ENCODE measurements around the gene WWOX.
A peak's percentile ranks its signal among the peaks of the same experiment; 100 is the strongest.

Gene WWOX

GRCh38 chr16:78679546-78679945 lies 580.1 kb downstream of the WWOX start:
- no peak for DNase-seq (ENCODE audit: low read depth in 2 of 2)
- no peak for TF ChIP-seq CTCF (IDR thresholded peaks at IDR 0.05; ENCODE audit: low read depth, low read length)
- no peak overlapping the region for H3K4me3 ChIP-seq (replicated peaks in 1 of 2; ENCODE audit: low read depth in 2 of 2, low read length in 2 of 2)

DNA sequence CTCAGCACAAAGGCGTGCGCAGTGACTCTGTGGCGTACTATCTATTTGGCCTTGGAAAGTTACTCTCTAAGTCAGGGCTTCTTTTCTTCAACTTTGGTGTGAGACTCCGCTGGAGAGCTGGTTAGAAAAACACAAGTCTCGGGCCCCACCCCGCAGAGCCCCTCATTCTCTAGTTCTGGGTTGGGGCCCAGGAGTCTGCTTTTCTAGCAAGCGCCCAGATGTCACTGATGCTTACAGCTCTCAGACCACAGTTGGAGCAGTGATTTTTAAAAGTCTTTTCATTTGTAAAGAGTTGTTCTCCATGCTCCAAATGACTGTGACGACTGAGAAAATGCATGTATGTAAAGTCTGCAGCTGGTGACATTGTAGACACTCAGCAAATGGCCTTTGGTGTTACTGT lies 582.3 kb downstream of the WWOX start:
- no peak overlapping the region for H3K4me3 ChIP-seq (replicated peaks in 1 of 2; ENCODE audit: low read depth in 2 of 2, low read length in 2 of 2)
- no peak for DNase-seq (ENCODE audit: low read depth in 2 of 2)
- TF ChIP-seq CTCF (IDR thresholded peaks at IDR 0.05; ENCODE audit: low read depth, low read length) = no peak

DNA sequence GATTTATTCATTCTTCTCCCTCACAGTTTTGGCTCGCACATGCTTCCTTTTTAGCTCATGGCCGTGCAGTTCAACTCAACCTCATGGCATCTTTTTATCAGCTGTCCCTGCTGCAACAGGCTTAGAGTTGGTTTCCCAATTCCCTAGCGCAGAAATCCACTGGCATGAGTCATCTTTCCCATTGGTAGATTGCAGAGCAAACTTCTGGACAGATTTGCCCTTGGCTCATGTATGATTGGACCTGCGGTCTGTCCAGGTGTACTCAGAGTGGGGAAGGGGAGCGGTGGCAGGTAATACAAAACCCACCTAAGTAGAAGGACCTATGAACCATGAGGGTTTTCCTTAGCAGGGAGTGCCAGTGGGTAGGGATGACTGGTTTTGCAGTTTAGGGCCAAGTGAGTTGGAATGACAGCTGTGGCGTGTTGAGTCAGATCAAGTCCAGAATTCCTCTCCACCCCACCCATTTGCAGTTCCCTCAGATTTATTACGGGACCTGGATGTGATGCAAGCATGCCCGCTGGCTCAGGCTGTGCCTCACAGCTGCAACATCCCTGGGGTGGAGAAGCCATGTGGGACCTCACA lies 584.7 kb downstream of the WWOX start:
- DNase-seq (ENCODE audit: low read depth in 2 of 2) = peak; percentile 89 to 94
- H3K4me3 ChIP-seq (replicated peaks in 1 of 2; ENCODE audit: low read depth in 2 of 2, low read length in 2 of 2) = no peak overlapping the region
- TF ChIP-seq CTCF (IDR thresholded peaks at IDR 0.05; ENCODE audit: low read depth, low read length) = no peak

- DNase-seq (ENCODE audit: low read depth in 2 of 2) = peak; percentile 22 to 75
- H3K4me3 ChIP-seq (replicated peaks in 1 of 2; ENCODE audit: low read depth in 2 of 2, low read length in 2 of 2) = no peak overlapping the region
- no peak for TF ChIP-seq CTCF (IDR thresholded peaks at IDR 0.05; ENCODE audit: low read depth, low read length)
These were observed 585.4 kb downstream of the WWOX start for GRCh38 chr16:78684655-78685375.

DNA sequence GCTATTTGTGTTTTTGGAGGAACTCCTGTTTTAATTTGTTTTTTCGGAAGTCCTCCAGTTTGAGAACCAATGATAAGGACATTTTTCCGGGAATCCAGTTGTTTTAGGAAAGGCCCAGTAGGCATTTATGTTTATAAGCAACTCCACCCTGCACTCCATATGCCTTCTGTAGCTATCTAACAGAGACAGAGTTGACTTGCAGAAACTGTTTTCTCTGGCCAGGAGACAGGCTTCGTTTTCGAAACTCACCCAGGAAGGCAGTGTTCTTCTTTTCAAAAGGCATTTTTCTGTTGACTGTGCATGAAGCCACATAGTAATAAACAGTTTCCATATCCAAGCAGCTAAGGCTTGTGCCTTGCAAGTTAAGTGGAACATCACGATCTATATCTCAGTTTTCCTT lies 587.1 kb downstream of the WWOX start:
- no peak overlapping the region for H3K4me3 ChIP-seq (replicated peaks in 1 of 2; ENCODE audit: low read depth in 2 of 2, low read length in 2 of 2)
- peak; percentile 6 to 56 for DNase-seq (ENCODE audit: low read depth in 2 of 2)
- no peak for TF ChIP-seq CTCF (IDR thresholded peaks at IDR 0.05; ENCODE audit: low read depth, low read length)

GRCh38 chr16:78689028-78689427 lies 589.6 kb downstream of the WWOX start:
- H3K4me3 ChIP-seq (replicated peaks in 1 of 2; ENCODE audit: low read depth in 2 of 2, low read length in 2 of 2) = no peak overlapping the region
- peak; percentile 59 to 78 for DNase-seq (ENCODE audit: low read depth in 2 of 2)
- TF ChIP-seq CTCF (IDR thresholded peaks at IDR 0.05; ENCODE audit: low read depth, low read length) = no peak
